GM18502 (cell line): ENCODE data around the gene CDRT4.
"Not testable (repeated sequence)": the region's sequence is repeated elsewhere in the genome, so short reads cannot be mapped to it uniquely, and the experiment has no call there.

Source experiments
- ATAC-seq: cut with Tn5 transposase; IDR thresholded peaks from one replicate; pipeline ENCODE4 v1.9.1; 2021; ENCODE audit warnings: mild to moderate bottlenecking; ENCODE audit not compliant: unreplicated experiment, poor library complexity

The CDRT4 gene

DNA sequence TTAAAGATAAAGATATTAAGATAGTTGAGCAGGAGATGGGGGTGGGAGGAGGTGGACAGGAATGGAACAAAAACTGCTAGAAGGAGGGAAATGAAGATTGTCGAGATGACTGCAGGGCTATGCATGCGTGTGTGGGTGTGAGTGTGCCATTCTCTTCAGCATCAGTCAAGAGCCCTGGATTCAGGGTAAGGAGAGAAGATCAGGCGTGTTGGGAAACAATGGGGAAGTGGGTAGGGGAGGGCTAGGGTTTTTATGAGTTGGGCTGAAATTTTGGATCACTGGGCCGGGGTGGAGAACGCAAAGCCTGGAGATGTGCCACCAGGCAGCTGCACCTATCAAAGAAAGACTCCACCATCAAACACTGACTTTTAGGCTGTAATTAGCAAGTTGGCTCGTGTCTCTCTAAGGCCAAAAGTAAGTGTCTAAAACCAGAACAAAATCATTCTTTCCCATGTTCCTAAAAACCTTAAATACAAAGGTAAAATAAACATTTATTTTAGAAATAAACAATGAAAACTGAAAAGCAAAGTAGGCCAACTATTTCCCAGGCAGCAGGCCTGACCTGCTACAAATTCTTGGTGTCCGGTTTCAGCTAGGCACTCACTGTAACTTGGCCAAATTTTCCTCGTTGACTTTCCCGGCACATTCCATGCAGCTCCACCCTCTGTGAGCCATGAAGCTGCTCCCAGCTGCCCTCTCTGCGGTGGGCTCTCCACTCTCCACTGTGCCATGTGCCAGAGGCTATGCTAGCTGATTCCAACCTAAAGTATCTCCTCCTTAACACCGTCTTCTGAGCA, 4.2 kb downstream of the CDRT4 start:
- ATAC-seq, result no peak

DNA sequence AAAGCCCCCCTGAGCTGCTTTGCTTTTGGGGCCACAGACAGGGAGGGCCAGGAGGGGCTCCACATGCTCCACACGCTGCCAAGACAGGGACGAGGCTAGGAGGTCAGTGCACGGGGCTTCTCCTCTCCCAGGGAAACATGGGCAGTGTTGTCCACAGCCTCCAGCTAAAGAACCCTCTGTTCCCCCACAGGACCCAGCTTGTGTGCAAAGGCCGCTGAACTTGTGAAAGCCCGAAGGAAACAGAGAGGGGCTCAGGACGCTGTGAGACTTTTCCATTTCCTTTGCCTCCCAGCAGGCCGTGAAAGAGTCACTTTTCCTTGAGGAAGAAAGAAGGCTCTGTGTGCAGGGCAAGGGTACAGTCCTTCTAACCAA, 9.7 kb downstream of the CDRT4 start:
- ATAC-seq, result no peak

DNA sequence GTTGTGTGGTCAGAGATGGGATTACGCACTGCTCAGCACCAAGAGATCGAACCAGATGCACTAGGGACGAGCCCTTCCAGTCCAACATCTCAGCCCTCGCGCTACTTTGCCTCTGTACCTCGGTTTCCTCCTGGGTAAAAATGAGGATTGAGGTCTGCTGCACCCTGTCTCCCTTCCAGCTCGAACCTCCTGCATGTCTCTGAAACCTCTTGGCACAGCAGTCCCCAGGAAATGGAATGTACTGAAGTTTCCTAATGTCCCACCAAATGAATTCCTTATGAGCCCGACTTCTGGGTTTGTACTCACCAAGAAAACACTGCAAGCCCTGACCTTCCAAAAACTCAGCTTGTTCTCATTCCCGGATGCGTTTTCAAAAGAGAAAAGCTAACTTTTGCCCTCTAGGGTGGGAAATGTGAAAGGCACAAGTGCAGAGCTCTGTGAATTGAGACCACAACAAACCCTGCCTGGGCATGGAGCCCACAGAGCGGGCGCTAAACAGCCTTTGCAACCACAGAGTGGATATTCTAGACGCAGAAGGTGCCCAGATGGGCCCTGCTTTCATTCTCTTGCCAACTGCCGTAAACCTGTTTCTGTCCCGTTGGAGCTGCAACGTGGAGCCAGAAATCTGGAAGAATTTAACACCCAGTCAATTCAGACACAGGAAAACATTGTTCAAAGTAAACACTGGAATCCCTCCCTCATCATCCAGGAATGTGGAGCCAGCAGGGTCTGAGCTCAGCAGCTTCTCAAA, 10.3 kb downstream of the CDRT4 start:
- ATAC-seq, result no peak

DNA sequence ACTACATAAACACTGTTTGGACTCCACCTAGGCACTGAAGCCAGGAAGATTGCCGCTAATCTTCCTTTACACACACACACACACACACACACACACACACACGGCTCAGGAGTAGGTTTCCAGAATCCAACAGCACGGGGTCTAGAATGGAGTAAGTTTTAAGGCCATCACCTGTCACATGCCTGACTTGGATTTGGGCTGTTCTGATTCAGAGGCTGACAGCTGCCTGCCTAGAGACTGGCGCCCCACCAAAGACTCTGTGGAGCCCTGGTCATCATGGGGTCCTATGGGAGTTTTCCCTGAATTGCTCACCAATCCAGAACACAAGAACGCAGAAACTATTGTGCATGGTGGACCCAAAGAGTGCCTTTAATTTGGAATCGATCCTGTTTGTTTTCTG, 10.9 kb downstream of the CDRT4 start:
- no peak for ATAC-seq

DNA sequence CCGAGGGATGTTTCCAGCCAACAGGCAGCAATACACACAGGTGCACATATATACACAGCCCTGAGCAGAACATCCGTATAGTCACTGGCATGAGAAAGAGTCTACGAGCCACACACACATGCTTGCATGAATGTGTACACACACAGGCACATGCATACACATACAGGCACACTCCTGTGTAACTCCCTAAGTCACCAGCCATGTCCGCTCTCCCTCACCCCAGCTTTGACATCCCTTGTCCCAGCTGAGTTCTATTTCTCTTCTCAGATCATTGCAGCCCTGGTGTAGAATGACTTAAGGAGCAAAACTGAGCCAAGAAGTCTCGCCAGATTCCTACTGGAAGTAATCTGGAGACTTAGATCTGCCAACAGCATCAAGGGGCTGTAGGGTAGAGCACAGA, 13.1 kb downstream of the CDRT4 start:
- no peak for ATAC-seq

DNA sequence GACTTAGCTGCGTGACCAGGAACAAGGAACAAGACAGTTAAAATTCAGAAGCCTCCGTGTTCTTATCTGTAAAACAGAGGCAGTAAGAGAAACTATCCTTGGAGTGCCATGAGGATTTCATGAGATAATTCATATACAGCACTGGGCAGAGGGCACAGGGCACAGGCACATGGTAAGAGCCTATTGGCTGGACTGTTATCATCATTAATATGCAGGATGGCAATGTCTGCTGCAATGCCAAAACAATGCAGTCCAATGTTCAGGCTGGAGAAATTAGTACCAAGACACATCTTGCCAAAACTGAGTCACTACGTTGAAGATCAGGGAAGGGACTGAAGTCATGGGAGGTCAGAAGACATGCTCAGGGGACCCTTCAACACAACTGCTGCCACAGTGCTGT, 13.6 kb downstream of the CDRT4 start:
- no peak for ATAC-seq

DNA sequence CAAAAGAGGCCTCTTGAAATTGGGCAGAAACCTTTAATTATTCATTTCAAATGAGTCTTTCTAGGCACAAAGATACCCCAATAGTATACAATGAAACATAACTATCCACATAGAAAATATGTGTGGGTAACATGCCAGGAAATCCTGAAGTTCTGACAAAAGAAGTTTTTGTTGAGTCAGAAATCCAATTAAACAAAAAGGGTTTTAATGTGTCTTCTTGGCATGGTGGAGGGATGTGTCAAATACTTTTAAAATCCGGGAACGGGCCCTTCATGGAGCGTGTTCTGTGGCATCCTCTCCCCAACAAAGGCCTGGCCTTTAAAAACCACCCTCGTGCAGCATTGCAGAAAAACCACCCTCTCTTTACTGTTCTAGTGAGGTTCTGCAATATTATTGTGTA, 14.2 kb downstream of the CDRT4 start:
- no peak for ATAC-seq

DNA sequence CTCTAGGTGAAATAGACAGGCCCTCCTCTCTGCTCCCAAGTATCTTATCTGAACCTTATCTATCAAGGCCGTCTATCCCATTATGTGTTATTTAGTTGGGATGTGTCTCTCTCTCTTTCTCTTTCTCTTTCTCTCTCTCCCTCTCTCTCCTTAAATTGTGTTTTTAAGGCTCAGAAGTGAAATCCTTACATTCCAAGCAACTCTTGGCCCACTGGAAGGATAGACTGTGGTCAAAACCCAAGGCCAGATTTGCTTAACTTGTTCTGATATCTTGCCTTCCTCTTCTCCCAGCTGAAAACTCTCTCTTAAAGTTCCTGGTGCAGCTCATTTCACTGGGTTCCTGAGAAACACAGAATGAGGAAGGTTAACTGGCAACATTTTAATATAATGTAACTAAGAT, 14.7 kb downstream of the CDRT4 start:
- no peak for ATAC-seq

DNA sequence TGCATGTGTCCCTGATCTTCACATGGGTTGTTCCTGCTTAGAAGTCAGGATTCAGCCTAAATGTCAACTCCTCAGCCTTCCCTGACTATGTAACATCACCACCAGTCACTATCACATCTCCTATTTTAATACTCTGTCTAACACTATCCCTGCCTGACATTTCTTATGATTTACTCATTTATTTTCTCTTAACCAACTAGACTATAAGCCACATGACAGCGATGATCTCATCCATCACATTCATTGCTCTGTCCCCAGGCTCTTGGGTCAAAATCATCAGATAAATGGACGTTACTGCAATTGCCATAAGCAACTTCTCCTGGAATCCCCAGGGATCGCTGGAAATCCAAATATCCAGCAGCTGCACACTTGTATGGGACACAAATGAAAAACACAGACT, 15.7 kb downstream of the CDRT4 start:
- ATAC-seq, result no peak

DNA sequence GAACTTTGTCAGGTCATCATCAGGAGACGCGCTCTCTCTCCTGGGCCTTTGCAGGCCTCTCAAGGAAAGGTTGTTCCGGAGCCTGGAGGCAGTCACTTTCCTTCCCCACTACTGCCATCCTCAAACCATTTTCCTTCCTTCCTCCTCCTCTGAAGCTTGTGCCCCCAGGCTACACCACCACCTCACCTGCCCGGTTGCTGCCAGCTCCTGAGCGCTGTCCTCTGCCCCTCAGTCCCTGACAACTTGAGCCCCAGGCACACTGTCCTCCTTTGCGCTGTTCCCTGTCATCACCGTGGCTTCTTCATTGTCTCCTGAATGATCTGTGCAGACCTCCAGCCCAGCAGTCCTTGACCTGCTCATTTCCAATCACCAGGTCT, 18.9 kb downstream of the CDRT4 start:
- no peak for ATAC-seq

DNA sequence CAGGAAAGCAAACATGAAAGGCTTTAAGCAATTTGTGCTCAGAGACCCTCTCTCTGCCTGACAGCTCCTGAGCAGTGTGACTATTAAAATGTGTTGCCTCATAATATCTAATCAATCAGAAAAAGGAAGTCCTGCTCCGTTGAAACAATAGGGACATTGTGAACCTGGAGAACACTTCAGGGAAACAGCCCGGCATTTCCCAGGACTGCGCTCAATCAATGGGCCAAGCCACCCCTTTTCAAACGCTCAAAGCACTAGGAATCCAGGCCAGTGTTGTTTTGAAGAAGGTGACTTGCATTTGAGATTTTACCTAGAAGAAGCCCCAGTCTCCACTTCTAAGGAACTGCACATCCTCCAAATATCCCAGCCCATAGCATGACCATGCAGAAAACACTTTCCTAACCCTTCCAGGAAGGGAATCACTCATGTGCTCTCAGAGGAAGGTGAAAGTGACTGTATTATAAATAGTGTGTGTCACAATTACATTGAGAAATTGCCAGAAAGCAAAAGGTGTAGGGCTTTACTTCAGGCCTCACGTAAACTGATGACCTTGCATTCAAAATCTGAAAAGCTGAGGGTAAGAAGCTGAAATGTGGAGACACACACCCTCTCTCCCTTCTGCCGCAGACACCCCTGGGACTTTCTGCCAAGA, 19.4 kb downstream of the CDRT4 start:
- ATAC-seq, result no peak

DNA sequence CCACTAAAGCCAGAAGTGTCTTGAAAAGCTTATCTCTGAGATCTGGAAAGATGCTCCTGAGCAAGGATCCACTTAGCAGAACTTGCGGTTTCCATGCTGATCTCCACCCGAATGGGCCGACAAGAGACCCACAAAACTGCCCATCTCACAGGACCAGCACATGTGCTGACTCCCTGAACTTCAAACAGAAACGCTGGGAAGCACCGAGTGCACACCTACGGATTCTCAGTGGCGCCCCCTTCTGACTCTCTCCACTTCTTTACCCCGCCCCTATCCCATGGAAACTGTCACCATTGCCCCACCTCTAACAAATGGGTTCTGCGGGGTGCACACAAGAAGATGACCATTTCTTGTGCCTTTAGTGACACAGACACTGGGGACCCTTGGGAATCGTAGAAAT, 21.4 kb downstream of the CDRT4 start:
- ATAC-seq, result no peak

DNA sequence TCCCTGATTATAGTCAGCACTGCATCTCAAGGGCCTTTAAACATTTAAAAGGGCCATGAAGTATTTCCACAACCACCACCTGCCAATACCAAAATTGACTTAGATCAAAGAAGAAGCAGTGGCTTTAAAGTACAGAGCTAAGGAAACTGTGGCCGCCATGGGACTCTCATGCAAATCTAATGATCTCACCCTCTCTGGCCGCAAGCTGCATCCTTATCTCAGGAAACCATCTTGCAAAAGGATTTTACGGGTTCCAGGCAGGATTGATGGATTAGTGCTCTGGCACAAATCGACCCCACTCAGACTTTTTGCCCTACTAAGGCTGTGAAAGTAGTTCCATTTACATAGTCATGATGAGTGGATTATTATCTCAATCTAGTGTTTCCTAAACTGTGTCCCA, 22.6 kb downstream of the CDRT4 start:
- no peak for ATAC-seq

DNA sequence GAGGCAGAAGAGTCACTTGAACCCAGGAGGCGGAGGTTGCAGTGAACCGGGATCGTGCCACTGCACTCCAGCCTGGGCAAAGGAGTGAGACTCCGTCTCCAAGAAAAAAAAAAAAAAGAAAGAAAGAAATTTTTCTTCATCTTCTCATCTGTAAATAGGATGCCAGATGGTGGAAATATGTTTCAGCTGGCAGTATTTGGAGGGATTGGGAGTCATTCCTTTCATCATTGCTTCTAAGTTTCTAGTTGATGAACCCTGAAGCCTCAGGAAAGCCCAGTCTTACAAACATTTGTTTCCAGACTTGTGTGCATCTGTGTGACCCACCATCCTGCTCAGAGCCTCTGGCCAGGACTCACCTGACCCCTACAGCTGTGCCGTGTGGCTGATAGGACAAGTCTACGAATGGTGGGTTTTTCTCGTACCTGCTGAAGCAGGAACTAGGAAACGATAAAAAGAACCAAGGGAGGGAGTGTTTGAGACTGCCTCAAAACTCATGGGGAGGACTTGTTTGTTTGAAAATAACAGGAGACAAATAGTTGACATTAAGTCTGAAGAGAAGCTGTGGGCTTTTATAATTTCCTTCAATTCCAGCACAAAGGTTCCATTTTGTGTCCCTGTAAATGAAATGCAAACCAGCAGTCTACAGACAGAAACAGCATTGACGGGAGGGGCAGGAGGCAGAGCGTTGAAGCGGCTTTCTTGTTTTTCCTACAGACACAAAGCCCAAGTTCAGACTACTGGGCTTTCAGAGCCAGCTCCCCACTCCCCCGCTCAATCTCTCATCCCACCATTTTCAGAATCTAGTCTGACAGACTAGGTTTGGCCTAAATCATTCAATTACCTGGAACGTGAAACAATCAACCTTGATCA, 24.9 kb downstream of the CDRT4 start:
- ATAC-seq, result no peak

DNA sequence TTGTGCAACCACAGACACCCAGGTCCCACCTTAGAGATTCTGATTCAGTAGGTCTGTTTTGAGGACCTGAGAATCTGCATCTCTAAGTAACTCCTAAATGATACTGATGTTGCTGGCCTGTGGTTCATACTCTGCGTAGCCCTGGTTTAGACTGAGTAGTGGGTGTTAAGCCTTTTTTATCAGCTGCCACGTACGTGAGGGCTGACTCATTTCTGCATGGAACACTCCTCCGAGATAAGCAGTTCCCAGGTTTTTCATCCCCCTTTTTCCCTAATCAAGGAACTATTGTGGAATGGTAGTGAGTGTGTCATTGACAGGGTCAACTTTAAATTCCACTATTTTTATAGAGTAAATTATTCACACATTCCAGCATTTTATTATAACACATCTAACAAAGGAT, 26.1 kb downstream of the CDRT4 start:
- ATAC-seq, result no peak

DNA sequence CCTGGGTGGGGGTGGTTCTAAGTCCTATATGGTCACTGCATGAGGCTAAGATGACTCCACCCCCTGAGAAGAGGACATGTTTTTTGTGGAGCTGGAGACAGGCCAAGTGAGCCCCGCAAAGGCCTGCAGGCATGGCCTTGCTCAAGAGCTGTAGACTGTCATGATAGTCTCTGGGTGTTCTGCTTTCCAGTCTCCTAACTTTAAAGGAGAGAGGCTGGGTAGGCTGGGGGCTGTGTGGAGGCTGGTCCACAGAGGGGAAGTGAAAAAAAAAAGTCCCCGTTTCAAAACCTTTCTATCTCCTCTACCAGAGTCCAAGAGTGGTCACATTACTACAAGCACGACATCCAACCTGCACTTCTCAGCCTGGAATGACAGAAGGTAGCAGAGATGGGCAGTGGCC, 27.1 kb downstream of the CDRT4 start:
- ATAC-seq, result no peak

DNA sequence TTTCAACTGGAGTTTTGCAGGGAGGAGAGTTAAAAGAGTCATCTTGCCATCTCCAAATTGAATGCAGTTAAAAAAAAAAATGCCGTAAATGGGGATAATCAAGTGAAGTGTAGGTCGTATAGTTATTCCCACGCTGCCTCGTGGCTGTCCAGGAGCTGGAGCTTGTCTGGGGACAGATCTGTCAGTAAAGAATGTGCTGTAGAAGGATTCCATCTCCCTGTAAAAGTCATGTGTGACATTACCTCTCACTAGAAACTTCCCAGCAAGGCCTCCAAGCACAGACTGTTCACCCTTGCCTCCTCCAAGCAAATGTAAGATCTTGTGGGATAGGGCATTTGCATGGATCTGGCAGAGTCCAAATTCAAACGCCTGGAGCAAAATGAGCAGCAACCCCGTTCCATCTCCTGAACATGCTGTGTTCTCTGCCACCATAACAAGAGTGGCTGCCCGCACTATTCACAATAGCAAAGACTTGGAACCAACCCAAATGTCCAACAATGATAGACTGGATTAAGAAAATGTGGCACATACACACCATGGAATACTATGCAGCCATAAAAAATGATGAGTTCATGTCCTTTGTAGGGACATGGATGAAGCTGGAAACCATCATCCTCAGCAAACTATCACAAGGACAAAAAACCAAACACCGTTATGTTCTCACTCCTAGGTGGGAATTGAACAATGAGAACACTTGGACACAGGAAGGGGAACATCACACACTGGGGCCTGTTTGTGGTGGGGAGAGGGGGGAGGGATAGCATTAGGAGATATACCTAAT, 28.0 kb downstream of the CDRT4 start:
- ATAC-seq, result not testable (repeated sequence)

DNA sequence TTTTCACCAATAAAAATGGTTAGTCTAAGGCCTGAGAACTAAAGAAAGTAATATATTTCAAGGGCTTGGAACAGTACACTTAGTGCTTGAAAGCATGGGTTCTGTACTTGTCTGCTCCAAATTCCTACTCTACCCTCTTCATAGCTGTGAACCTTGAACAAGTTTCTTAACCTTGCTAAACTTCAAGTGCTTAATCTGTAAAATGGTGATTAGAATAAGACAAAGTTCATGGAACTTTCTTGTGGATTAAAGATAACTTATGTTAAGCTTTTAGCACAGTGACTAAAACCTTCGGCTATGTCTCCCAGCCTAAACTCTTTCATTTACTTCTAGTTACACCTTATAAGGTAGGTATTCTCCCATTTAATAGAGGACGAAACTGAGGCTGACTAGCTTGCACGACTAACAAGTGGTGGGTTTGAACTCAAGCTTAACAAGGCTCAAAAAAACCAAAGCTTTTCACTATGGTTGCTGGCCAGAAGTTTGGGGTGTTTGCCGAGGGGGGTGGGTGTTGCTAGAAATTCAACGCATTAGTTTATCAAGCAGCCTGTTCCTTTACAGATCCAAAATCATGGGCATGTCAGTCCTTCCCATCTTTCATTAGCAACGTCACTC, 28.8 kb downstream of the CDRT4 start:
- ATAC-seq, result no peak

DNA sequence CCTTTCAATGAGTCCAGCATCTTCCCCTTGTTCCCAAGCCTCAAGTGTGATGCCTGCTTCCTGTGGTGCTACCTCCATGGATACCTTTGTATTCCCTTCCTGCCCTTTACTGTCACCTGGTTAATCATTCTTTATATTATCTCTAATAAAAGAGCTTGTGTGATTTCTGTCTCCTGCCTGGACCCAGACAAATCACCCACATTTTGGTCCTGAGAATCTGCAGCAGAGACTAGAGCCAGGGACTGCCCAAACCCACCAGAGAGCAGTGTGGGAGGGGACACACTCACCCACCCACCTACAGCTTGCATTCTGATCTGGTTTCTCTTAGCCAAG, 30.2 kb downstream of the CDRT4 start:
- no peak for ATAC-seq
